Lower leg skin (tissue), 3 donors: ENCODE data around the gene BRD4.

Experiments
- CTCF ChIP-seq, 3 donors: fragments of 450-650 bp; IDR thresholded peaks; one replicate each; pipeline ENCODE4 v1.5.1; 2016; ENCODE audit warnings: antibody characterized with exemption in 3 of 3, mild to moderate bottlenecking in 3 of 3, moderate library complexity in 2 of 3
- POLR2A ChIP-seq, 2 donors: fragments of 450-650 bp; IDR thresholded peaks; one replicate each; pipeline ENCODE4 v1.6.1; 2016 to 2017; ENCODE audit warnings: antibody characterized with exemption in 2 of 2, mild to moderate bottlenecking in 1 of 2, moderate library complexity in 1 of 2

DNA sequence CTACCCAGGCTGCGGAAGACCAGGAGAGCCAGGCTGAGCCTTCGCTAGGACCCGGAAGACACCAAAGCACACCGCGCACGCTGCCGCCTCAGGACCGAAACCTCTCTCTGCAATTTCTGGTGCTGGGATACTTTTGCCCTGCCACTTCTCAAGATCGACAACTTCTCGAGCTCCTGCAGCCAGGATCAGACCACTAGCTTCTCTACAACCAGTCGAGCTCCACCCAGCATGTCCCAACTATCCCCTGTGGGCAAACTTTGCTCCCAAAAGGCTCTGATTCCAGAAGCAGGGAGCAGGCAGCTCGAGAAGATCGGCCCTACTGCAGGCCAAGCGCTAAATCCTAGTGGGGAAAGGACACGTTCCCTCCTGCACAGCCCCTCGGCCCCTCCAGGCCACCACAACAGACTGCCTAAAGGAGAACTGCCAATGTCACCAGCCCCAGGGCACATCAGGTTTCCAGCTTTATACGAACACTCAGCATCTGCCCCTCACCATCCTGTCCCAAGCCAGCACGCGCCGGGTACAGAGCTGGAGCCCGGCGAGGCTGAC is 46.3 kb upstream of the BRD4 start:
- TF ChIP-seq CTCF (IDR thresholded peaks at IDR 0.05) (no peak), POLR2A (IDR thresholded peaks at IDR 0.05) (no peak)
